ENCODE data around the gene SCN1B.
"Not testable (repeated sequence)": the region's sequence is repeated elsewhere in the genome, so short reads cannot be mapped to it uniquely, and the experiment has no call there.

The SCN1B gene

DNA sequence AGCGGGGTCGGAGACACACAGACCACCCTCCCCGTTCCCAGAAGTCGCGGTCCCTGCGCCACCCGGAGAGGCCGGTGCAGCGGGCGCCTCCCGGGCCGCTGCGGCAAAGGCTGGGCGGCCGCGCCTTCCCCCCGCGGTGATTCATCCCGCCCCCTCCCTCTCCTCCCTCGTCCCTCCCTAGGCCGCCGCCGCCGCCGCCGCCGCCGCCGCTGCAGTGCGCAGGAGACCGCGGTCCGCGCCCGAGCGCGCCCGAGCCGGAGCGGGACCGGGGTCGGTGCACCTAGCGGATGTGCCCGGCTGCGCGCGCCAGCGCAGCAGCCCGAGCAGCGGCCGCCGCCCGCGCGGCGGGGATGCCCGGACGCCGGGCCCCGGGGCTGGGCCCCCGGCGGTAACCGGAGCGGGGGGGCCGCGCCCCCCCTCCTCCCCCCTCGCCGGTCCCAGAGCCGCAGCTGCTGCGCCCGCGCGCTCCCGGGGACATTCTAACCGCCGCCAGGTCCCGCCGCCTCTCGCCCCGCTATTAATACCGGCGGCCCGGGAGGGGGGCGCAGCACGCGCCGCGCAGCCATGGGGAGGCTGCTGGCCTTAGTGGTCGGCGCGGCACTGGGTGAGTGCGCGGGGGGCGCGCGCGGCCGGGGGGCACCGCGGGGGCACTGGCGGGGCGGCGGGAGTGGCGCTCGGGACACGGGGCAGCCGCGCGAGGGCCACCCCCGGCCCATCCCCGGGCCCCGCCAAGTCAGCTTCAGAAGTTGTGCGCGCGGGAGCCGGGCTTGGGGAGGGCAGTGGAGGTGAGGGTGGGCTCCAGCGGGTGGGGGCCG lies at the start of gene SCN1B:
TSS of gene SCN1B (plus strand) at position 214 of the 815 bp plus-strand sequence. CDS start at position 565, 351 bp downstream.
- peaks cover 24% of the 10 kb centered on the region for H3K27me3 Mint-ChIP-seq
- peaks cover 9% of the 10 kb centered on the region for H3K4me1 Mint-ChIP-seq
- peak within 1 kb of the TSS; percentile 58 for H3K4me3 Mint-ChIP-seq
- peaks cover 16% of the 10 kb centered on the region for H3K36me3 Mint-ChIP-seq (ENCODE audit: low read depth)
- ATAC-seq (peak; percentile 77), DNase-seq (peak; percentile 76)
- H3K9me3 Mint-ChIP-seq = no peaks in the 10 kb centered on the region
- H3K27ac Mint-ChIP-seq = peak within 1 kb of the TSS; percentile 66

DNA sequence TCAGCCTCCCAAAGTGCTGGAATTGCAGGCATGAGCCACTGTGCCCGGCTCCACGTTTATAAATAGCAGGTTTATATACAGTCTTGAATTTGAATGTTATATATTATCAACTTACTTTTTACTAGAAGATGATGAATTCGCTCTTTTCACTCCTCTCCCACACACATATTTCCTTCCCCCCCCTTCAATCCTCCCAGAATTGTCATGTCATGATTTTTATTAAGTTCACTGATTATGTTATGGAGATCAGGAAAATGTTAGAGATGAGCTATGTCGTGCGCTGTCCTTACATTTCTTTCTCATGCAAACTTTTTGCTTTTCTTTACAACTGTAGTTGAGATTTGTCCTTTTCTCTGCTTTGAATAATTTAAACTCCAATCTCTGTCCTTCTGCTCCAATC lies 48.0 kb upstream of the SCN1B start:
- Mint-ChIP-seq H3K27ac (no peak overlapping the region), H3K4me1 (peaks cover 24% of the 10 kb centered on the region), H3K27me3 (no peaks in the 10 kb centered on the region), H3K4me3 (no peak overlapping the region), H3K36me3 (ENCODE audit: low read depth) (peaks cover 3% of the 10 kb centered on the region), H3K9me3 (peaks cover 4% of the 10 kb centered on the region)
- no peak for ATAC-seq
- DNase-seq = no peak

DNA sequence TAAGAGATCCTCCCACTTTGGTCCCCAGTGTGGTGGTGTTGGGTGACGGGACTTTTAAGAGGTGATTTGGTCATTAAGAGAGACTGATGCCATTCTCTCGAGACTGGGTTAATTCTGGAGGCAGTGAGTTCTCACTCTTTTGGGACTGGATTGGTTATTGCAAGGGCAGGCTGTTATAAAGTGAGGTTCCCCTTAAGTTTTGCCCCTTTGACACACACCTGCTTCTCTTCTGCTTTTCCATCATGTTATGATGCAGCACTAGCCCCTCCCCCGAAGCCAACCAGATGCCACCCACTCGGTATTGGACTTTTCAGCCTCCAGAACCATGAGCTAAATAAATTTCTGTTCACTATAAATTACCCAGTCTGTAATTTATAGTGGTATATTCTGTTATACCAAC lies 46.5 kb upstream of the SCN1B start:
- ATAC-seq (no peak), DNase-seq (no peak)
- Mint-ChIP-seq H3K4me3 (no peak overlapping the region), H3K36me3 (ENCODE audit: low read depth) (peaks cover 3% of the 10 kb centered on the region), H3K27me3 (no peaks in the 10 kb centered on the region), H3K9me3 (peaks cover 4% of the 10 kb centered on the region), H3K4me1 (peaks cover 34% of the 10 kb centered on the region), H3K27ac (no peak overlapping the region)

DNA sequence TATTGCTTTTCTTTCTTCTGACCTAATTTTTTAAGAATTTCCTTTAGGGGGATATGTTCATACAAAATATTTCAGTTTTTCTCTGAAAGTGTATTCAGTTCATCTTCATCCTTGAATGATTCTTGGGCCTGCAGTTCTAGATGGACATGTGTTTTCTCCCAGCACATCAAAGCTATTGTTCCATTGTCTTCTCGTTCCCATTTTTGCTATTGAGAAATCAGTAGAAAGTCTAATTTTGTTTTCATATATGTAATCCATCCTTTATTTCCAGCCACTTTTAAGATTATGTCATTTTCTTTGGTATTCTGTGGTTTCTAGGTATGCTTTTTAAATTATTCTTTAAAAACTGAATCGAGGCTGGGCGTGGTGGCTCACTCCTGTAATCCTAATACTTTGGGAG lies 46.0 kb upstream of the SCN1B start:
- no peak for ATAC-seq
- H3K36me3 Mint-ChIP-seq (ENCODE audit: low read depth) = peaks cover 3% of the 10 kb centered on the region
- peaks cover 4% of the 10 kb centered on the region for H3K9me3 Mint-ChIP-seq

DNA sequence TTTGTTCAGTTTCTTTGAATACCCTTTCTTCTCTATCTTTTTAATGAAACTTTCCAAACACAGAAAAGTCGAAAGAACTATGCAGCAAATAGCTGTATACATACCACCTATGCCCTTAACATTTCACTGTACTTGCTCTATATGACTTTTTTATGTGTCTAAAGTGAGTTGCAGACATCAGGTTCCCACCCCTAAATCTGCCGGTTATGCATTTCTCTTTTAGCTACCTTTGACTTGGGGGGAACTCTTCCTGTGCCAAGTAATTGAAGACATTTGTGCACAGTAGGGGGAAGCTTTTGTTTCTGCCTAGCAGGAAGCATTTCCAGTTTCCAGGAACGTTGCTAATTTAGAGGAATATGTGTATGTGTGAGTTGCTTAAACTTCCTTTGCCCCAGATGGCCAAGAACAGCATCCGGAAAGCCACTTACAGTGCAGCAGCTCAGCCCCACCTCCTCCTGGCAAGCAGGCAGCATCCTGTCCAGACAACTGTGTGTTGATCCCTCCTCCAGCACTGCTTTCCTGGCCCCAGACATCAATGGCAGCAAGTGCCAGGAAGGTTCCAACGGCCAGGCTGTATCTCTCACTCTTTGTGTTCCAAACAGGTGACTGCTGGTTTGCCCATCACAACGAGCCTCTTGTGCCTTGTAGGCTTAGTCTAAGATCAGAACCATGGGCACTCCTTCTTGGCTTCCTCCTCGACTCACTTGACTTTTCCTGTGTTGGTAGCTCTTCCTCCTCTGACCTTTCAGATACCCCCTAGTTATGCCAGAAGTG lies 44.8 kb upstream of the SCN1B start:
- peak; percentile 48 for ATAC-seq
- Mint-ChIP-seq H3K36me3 (ENCODE audit: low read depth) (peaks cover 3% of the 10 kb centered on the region), H3K4me1 (peaks cover 49% of the 10 kb centered on the region), H3K27me3 (no peaks in the 10 kb centered on the region), H3K4me3 (peak overlapping the region; percentile 49), H3K27ac (peak overlapping the region; percentile 71), H3K9me3 (peaks cover 5% of the 10 kb centered on the region)
- DNase-seq = peak; percentile 44

More for the DNA sequence above, 46.0 kb upstream of the SCN1B start:
- Mint-ChIP-seq H3K4me3 (no peak overlapping the region), H3K27me3 (no peaks in the 10 kb centered on the region), H3K27ac (no peak overlapping the region), H3K4me1 (peaks cover 39% of the 10 kb centered on the region)
- no peak for DNase-seq

DNA sequence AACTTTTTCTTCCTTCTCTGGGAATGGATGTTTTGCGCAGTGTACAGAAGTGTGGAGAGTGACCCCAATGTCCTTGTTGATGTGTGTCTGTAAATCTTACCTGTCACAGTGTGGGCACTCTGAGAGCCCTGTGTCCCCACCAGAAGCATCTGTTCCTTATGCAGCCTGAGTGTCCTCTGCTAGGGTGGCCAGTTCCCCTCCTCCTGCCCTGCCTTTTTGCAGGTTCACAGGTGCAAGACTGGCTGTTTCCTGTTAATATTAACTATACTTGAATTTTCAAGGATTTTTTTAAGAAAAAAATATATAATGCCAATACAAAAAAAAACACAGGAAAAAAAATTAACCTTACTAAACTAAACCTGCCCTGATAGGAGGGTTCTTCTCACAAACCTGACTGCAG lies 42.2 kb upstream of the SCN1B start:
- no peak overlapping the region for H3K4me3 Mint-ChIP-seq
- no peak overlapping the region for H3K27ac Mint-ChIP-seq
- no peak for ATAC-seq
- H3K27me3 Mint-ChIP-seq = peaks cover 2% of the 10 kb centered on the region
- H3K4me1 Mint-ChIP-seq = peaks cover 65% of the 10 kb centered on the region
- H3K9me3 Mint-ChIP-seq = peaks cover 9% of the 10 kb centered on the region
- H3K36me3 Mint-ChIP-seq (ENCODE audit: low read depth) = peaks cover 8% of the 10 kb centered on the region
- DNase-seq = no peak

DNA sequence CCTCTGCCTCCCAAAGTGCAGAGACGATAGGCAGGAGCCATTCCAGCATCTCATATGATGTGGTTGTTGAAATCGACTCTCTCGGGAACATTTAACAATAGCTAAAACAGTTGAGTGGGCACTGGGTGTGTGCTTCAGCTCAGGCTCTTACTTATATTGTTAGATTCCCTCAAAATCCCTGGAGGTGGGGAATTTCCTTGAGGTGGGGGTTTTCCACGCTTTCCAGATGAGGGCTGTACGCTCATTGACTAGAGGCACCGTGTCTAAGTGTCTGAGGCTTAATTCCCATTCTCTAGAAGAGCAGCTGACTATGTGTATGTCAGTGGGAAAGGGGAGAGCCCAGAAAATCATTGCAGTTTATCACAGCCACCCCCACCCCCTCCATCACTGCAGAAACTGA lies 41.0 kb upstream of the SCN1B start:
- H3K4me1 Mint-ChIP-seq = peaks cover 59% of the 10 kb centered on the region
- H3K4me3 Mint-ChIP-seq = no peak overlapping the region
- H3K27ac Mint-ChIP-seq = peak overlapping the region; percentile 67
- peaks cover 8% of the 10 kb centered on the region for H3K36me3 Mint-ChIP-seq (ENCODE audit: low read depth)
- peaks cover 9% of the 10 kb centered on the region for H3K9me3 Mint-ChIP-seq
- peaks cover 2% of the 10 kb centered on the region for H3K27me3 Mint-ChIP-seq
- no peak for DNase-seq
- peak; percentile 5 for ATAC-seq

DNA sequence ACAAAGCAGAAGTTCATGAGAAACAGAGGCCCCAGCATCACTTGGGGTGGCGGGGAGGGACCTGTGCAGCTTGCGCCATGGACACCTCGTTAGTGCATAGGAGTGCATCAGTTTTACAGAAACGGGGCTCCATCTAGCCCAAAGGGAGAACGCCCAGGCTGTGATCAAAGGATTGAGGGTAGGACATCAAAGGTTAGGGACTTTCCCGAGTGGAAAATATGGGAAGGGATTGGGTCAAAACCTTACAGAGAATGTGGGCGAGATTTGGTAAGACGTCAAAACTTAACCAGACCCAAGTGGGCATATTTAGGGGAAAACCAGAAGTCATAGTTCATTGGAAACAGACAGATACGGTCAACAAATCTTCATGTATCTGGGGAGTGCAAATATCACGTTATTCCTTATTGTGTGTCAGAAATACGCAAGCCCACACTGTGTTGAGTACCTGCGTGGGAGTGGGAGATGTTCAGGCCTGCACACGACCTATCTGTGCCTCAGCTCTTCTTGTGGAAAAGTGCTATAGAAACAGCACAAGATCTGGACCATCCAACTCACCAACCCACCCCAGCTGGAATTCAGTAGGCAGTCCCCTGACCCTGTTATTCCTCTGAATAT lies 39.6 kb upstream of the SCN1B start:
- peak overlapping the region; percentile 76 for H3K4me3 Mint-ChIP-seq
- peaks cover 48% of the 10 kb centered on the region for H3K4me1 Mint-ChIP-seq
- peaks cover 6% of the 10 kb centered on the region for H3K36me3 Mint-ChIP-seq (ENCODE audit: low read depth)
- H3K27ac Mint-ChIP-seq = peak overlapping the region; percentile 93
- H3K27me3 Mint-ChIP-seq = peaks cover 2% of the 10 kb centered on the region
- H3K9me3 Mint-ChIP-seq = peaks cover 4% of the 10 kb centered on the region
- peak; percentile 63 for DNase-seq
- ATAC-seq = peak; percentile 92

DNA sequence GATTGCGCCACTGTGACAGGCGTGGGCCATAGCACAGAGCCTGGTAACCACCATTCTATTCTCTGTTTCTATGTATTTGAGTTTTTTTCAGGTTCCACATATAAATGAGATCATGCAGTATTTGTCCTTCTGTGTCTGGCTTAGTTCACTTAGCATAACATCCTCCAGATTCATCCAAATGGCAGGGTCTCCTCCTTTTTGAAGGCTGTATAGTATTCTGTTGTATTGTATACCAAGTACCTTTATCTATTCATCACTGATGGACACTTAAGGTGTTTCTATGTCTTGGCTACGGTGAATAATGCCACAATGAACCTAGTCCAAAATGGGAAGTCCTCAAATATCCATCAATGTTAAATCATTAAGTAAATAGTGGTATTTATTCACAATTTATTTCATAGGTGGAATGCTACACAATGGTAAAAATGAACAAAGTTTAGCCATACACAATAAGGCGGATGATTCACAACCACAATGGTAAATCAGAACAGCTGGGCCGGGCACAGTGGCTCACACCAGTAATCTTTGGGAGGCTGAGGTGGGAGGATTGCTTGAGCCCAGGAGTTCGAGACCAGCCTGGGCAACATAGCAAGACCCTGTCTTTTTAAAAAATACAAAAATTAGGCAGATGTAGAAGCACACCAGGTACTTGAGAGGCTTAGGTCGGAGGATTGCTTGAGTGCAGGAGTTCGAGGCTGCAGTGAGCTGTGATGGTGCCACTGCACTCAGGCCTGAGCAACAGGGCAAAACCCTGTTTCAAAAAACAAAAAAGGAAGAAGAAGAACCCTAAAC lies 38.5 kb upstream of the SCN1B start:
- Mint-ChIP-seq H3K4me1 (peaks cover 51% of the 10 kb centered on the region), H3K36me3 (ENCODE audit: low read depth) (peaks cover 6% of the 10 kb centered on the region), H3K4me3 (no peak overlapping the region), H3K27ac (peak overlapping the region; percentile 93), H3K9me3 (peaks cover 4% of the 10 kb centered on the region), H3K27me3 (peaks cover 2% of the 10 kb centered on the region)
- ATAC-seq (no peak), DNase-seq (no peak)

DNA sequence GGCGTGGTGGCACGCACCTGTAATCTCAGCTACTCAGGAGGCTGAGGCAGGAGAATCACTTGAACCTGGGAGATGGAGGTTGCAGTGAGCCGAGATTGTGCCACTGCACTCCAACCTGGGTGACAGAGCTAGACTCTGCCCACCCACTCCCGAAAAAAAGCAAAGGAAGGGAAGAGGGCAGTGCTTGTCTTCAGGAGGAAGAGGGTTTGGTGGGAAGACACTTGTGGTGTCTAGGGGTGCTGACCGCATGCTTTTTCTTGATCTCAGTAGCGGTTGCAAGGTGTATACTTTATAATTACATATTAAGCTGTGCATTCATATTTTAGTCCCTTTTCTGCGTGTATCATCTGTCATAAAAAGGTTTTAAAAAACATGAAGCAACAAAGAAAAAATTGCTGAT lies 37.7 kb upstream of the SCN1B start:
- ATAC-seq; H3K27ac Mint-ChIP-seq; H3K9me3 Mint-ChIP-seq; DNase-seq; H3K36me3 Mint-ChIP-seq (ENCODE audit: low read depth); H3K4me3 Mint-ChIP-seq; H3K27me3 Mint-ChIP-seq: not testable (repeated sequence)
- peaks cover 59% of the 10 kb centered on the region for H3K4me1 Mint-ChIP-seq

DNA sequence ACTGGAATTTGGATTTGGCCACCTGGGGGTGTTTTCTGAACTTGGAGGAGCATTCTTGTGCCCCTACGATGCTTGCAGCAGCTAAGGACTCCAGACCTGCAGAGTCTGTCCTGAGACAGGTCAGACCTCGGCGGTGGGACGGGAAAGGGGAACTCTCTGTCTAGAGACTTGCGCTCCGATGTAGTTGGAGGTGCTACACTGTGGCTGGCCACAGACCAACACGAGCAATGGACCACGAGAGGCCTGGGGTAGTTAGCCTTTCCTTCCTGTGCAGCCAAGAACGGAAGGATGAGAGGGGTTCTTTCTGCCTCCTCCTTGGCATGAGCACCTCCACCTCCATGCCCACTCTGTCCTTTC lies 36.0 kb upstream of the SCN1B start:
- Mint-ChIP-seq H3K27ac (no peak overlapping the region), H3K4me1 (peaks cover 60% of the 10 kb centered on the region), H3K9me3 (peaks cover 4% of the 10 kb centered on the region), H3K27me3 (peaks cover 2% of the 10 kb centered on the region), H3K4me3 (no peak overlapping the region), H3K36me3 (ENCODE audit: low read depth) (peaks cover 6% of the 10 kb centered on the region)
- ATAC-seq = no peak
- DNase-seq = no peak

DNA sequence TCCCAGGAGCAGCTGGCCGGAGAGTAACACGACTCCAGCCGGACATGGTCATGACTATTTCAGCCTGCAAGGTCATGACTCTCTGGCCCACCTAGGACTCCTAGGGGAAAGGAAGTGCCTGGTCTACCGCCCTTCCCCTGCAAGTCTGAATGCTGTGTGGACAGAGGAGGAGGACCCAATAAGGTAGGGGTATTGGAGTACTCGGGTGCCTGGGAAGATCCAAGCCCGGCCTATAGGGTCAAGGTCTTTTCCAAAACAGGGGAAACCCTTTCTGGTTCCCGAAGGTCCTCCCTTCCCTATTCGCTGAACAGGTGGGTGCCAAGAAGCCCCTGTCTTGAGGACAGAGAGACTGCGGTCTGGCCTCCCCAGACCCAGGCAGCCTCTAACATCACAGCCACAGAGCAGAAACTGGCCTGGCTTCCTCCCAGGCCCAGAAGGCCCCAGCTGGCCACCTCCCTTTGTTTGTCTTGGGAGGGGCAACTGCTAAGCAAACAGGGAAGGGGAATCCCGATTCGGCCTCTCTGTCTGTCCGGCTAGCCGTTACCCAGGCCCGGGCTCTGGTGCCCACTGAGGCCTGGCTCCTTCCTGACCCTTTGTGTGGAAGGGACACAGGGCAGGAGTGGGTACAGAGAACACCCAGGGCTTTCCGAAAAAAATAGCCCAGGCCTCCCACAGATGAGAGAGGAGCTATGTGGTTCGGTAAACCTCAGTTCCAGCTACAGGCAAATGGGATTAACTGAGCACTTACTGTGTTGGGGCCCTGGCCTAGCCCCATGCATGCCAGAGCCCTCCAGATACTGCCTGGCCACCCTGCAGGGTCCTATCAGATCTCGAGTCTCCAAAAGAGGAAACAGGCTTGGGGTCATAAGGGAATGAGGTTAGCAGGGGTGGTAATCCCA lies 35.4 kb upstream of the SCN1B start:
- peaks cover 6% of the 10 kb centered on the region for H3K36me3 Mint-ChIP-seq (ENCODE audit: low read depth)
- peaks cover 58% of the 10 kb centered on the region for H3K4me1 Mint-ChIP-seq
- H3K27ac Mint-ChIP-seq = no peak overlapping the region
- DNase-seq = no peak
- H3K9me3 Mint-ChIP-seq = peaks cover 4% of the 10 kb centered on the region
- ATAC-seq = no peak
- H3K4me3 Mint-ChIP-seq = no peak overlapping the region
- peaks cover 2% of the 10 kb centered on the region for H3K27me3 Mint-ChIP-seq

DNA sequence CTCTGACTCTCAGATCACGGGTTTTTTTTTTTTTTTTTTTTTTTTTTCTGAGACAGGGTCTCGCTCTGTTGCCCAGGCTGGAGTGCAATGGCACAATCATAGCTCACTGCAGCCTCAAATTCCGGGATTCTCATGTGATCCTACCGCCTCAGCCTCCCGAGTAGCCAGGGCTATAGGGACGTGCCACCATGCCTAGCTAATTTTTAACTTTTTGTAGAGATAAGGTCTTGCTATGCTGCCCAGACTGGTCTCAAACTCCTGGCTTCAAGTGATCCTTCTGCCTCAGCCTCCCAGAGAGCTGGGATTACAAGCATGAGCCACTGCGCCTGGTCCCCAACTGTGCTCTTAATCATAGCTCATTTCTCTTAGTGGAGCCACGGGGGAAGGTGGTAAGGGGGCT lies 34.7 kb upstream of the SCN1B start:
- ATAC-seq = no peak
- Mint-ChIP-seq H3K27me3 (peaks cover 2% of the 10 kb centered on the region), H3K36me3 (ENCODE audit: low read depth) (peaks cover 5% of the 10 kb centered on the region), H3K4me1 (peaks cover 54% of the 10 kb centered on the region), H3K9me3 (peaks cover 2% of the 10 kb centered on the region), H3K27ac (no peak overlapping the region), H3K4me3 (no peak overlapping the region)
- no peak for DNase-seq
